HG03558 (cell line): ENCODE data around the gene RAB40B.
A peak's percentile ranks its signal among the peaks of the same experiment; 100 is the strongest.
"Not testable (repeated sequence)": the region's sequence is repeated elsewhere in the genome, so short reads cannot be mapped to it uniquely, and the experiment has no call there.

ENCODE experiments used
- ATAC-seq: cut with Tn5 transposase; IDR thresholded peaks from one replicate; pipeline ENCODE4 v1.9.1; 2021; ENCODE audit warnings: moderate number of reproducible peaks; ENCODE audit not compliant: unreplicated experiment; ENCODE audit errors: extremely low read depth

The RAB40B gene, protein sequence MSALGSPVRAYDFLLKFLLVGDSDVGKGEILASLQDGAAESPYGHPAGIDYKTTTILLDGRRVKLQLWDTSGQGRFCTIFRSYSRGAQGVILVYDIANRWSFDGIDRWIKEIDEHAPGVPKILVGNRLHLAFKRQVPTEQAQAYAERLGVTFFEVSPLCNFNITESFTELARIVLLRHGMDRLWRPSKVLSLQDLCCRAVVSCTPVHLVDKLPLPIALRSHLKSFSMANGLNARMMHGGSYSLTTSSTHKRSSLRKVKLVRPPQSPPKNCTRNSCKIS

DNA sequence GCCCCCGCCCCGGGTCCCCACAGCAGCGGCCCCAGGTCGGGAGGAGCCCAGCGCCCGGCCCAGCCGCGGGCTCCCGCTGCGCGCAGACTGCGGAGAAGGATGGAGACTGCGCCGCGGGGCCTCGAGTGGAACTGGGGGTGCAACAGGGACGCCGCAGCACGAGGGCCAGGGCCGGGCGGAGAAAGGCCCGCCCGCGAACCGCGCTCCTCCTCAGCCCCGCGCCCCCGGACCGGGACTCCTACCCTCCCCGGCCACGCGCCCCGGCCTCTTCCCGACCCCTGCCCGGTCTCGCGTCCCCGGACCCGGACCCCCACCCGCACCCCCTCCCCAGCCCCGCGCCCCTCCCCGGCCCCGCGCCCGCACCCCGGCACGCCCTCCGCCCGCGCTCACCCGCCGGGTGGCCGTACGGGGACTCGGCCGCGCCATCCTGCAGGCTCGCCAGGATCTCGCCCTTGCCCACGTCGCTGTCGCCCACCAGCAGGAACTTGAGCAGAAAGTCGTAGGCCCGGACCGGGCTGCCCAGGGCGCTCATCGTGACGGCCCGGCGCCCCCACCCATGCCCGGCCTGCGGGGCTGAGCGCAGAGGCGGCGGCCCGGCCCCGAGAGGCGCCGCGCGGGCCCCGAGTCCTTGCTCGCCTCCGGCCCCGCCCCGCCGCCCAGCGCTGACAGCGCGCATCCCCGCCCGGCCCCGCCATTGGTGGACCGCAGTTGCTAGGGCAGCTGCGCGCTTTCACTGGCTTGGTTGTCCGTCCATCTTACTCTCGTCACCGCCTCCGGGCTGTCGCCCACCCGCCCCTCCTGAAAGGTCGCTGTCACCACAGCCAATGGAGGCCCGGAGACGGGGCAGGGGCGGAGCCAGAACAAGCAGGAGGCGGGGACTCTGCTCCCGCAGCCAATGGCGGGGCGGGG, at the start of gene RAB40B:
Gene RAB40B, minus strand, starts transcription at position 634 of the 909 bp plus-strand sequence. Its CDS starts 102 bp downstream, at position 532.
- peak; percentile 85 for ATAC-seq

- no peak for ATAC-seq
These were observed 47.0 kb upstream of the RAB40B start for GRCh38 chr17:82745524-82745923.

GRCh38 chr17:82744736-82745135, 46.2 kb upstream of the RAB40B start:
- not testable (repeated sequence) for ATAC-seq

DNA sequence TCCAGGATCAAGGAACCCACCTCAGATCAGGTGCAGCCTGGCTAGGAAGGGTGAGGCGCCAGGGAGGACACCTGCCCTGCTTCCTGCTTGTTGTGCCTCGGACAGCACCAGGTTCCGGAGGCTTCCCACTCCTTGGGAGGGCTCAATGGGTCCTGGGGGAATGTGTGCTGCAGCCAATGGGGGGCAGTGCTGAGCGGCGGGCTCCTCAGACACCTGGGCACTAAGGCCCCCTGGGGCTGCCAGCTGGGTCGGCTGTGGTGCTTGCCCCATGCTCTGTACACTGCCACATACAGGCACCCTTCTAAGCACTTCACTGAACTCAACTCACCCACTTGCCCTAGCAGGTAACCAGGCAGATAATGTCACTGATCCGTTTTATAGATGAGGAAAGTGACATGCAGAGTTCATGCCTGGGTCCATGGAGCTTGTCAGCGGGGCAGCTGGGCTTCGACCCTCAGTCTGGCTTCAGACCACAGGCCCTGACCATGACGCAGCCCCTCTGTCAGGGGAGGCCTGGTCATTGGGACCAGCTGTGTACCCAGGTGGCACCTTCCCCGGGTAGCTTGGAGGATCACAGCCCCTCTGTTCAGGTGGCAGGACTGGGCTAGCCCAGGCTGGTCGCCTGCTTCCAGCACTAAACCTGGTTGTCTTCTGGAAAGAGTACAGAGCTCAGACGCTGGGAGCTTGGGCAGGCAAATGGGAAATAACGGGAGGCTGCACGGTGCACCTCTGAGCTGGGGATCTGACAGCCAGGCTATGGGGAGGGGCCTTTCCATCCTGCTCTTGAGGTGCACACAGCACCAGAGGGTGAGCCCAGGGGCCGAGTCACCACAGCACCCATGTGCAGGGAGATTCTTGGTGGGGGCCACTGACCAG, 45.1 kb upstream of the RAB40B start:
- ATAC-seq = no peak

DNA sequence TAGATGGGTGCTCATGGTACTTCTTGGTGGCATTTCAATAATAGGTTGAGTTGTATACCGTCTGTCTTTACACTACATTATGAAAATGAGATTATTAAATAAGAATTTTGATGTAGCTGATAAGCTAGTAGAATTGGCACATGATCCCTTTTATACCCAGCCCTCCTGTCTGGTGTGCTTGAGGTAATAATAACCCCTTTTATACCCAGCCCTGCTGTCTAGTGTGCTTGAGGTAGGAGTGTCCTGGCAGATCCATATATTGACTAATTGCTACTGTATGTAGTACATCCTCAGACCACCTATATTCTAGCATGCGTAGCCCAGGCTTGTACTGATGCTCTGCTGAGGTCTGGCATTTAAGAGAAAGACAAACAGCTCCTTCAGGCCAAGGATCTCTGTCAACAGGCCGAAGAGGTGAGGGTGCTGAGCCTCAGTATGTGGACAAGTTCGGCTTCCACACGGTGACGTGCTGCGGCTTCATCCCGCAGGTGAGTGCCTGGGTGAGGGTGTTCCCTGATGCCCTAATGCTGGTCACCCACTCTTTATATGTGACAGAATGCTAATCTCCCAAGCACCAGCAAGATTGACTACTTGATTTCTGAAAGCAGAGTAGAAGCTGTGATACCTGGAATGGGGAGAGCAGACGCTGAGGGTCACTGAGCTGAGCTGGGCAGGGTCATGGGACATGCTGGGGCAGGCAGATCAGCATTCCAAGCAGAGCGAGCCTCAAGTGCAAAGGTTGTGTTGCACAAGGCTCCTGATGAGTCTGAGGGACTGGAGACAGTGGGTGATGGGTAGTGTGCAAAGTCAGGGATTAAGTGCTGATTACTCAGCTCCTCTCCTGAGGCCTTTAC, 42.6 kb upstream of the RAB40B start:
- ATAC-seq = no peak

DNA sequence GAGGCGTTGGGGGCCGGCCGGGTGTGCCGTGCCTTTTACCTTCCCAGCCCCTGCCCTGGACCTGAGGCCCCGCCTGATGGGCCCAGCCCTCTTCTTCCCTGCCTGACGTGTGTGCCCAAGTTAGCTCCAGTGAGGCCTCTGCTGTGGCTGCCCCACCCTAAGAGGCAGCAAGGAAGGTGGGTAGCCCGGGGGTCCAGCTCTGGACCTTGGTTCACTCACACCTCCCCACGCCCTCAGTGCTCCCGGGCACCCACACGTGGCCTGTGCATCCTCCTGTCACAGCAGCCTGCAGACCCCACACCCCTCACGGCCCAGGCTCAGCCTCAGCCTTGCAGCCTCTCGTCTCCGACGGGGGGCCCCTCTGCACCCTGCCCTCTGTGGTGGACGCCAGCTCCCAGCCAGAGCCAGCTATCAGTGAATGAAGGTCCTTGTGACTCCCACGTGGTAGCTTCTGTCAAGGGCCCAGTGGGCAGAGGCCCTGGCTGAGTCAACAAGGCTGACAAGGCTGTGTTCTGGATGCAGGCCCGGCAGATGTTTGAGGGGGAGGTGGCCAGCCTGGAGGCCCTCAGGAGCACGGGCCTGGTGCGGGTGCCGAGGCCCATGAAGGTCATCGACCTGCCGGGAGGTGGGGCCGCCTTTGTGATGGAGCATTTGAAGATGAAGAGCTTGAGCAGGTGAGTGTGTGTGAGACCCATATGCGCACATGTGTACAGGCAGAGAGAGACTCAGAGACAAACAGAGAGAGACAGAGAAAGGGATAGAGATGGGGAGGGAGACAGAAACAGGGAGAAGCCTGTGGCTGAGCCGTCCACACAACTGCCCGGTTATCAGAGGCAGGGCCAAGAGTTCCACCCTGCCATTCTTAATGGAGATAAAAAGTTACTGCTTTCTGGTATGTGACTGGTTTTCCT, 39.7 kb upstream of the RAB40B start:
- ATAC-seq = no peak

DNA sequence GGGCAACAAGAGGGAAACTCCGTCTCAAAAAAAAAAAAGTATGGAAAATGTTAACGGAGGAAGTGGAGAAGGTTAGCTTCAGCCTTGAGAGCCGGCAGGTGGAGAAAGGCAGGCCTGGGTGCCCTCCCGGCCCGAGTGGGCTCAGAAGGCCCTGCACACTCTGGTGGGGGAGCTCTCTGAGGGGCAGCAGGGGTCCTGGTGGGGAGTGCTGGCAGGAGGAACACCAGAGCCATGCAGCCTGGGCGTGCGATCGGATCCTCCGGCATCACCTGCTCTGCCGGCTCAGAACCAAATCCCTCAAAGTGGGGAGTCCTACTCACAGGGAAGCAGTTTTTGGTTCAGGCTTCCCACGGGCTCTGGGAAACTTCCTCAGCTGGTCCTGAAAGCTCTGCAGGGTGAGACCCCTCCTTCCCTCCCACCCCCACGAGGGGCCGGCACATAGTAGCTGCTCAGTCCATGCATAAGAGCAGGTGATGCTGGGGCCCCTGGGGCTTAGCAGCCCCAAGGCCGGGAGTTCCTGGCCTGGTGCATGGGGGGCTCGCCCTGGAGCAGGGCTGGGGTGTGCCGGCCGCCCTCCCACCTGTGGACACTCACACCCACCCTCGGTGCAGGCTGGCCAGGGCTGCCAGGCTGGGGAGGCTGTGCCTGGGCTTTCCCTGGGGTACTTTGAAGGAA, 38.1 kb upstream of the RAB40B start:
- no peak for ATAC-seq

DNA sequence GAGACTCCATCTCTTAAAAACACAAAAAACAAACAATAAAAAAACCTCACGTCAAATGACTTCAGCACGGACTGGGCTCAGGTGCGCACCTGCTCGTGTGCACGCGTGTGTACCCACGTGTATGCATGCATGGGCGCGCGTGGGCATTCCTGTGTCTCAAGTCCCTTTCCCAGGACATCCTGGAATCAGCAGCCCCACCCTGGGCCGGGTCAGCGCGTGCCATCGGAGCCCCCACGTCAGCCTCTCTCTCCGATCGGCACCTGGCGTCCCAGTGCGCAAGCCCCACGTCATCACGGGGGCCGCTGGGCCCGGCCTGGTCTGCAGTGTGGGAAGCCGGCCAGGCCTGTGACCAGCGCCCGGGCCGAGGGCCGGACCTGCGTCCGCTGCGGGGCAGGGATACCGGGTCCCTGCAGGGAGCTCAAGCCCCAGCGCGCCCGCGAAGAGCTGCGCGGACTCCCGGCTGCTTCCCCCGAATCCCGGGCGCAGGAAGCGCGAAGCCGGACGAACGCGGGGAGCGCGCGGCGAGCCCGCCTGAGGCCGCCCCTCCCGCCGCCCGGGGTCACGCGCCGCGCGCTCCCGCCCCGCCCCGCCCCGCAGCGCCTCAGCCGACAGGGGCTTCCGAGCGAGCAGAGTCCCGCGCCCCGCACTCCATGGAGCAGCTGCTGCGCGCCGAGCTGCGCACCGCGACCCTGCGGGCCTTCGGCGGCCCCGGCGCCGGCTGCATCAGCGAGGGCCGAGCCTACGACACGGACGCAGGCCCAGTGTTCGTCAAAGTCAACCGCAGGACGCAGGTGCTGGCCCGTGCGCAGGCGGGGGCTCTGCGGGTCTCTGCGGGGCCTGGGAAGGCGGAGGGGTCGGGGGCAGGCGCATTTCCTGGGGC, 36.7 kb upstream of the RAB40B start, which contains the start of gene FN3K:
Gene FN3K, plus strand, starts transcription at position 629 of the 880 bp plus-strand sequence. Its CDS starts 22 bp downstream, at position 651.
- no peak for ATAC-seq

DNA sequence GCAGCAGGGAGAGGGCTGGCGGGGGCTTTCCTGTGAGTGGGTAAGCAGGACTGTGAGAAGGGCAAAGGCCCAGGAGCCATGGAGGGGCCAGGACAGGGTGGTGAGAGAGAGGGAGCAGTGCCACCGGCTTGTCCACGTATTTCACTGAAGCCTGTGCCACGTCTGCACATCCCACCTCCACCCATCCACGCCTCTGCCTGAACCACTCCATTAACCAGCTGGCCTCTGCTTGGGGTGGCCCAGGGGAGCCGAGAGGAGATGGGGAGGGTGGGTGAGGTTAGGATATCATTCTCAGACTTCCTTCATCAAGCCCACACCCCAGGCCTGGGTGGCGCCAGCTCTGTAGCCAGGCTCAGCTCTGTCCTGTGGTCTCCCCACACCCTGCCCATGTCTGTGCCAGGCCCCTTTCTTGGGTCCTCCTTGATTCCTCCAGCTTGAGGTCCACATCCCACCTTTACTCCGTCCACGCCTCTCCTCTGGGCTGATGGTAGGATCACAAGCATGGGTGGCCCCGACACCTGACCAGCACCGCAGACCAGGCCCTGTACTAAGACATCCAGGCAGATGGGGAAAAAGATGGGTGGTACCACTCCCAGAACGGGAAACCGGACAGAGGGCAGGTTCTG, 33.7 kb upstream of the RAB40B start:
- ATAC-seq = no peak

DNA sequence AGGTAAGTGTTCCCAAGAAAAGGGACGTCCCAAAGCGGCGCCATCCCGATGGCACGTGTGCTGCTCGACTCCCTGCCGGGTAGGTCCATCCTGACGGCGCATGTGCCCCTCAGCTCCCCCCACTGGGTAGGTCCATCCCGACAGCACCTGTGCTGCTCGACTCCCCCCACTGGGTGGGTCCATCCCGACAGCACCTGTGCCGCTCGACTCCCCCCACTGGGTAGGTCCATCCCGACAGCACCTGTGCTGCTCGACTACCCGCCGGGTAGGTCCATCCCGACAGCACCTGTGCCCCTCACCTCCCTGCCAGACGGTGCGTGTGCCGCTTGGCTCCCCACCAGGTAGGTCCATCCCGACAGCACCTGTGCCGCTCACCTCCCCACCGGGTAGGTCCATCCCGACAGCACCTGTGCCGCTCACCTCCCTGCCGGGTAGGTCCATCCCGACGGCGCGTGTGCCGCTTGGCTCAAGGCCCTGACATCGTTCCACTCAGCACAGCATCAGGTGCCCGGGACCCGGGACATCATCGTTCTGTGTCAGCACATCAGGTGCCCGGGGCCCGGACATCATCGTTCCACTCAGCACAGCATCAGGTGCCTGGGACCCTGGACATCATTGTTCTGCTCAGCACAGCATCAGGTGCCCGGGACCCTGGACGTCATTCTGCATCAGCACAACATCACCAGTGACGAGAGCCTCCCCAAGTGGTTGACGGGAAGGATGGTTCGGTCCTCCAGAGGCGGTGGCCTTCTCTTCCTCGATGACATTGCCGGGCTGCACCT, 31.2 kb upstream of the RAB40B start:
- no peak for ATAC-seq

GRCh38 chr17:82726427-82726826, 27.9 kb upstream of the RAB40B start:
- ATAC-seq = no peak

DNA sequence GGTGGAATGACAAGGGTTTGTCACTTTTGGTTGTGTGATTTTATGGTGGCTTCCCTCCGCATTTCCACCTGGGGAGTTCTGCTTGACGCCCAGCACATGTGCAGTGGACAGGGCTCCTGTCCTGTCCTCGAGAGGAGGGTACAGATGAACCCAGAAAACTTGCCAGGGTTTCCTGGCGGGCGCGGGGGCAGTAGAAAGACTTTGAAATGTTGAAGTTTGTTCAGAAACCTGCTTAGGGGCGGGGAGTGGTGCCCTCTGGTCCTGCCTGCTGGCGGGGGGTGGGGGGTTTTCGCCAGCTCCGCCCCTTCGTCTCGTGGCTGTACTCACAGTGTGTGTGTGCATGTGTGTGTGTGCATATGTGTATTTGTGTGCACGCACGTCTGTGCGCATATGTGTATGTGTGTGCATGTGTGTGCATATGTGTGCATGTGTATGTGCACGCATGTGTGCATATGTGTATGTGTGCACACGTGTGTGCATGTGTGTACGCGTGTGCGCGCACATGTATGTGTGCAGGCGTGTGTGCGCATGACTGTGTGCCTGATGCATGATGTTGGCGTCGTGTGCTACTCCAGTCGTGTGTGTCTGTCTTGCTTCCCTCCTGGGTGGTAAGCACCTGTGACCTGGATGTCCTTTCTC, 24.8 kb upstream of the RAB40B start:
- ATAC-seq = no peak

- ATAC-seq = no peak
These were observed 24.0 kb upstream of the RAB40B start for GRCh38 chr17:82722341-82723013.

GRCh38 chr17:82720204-82720603, 21.7 kb upstream of the RAB40B start:
- no peak for ATAC-seq
